ENCODE measurements around the gene PLAC1. TPM values are rescaled to one million over a fixed set of nuclear protein-coding genes. Genes with fewer than 3 reads are reported as not detected.

PLAC1 gene
- total and polyA plus RNA-seq, 2 of the 4 experiments (the other 2 are of a cell fraction): 0.36 to 0.74 TPM

- Histone ChIP-seq H3K4me3 (ENCODE audit: insufficient read depth, low read depth, low read length) (no peak overlapping the region), H4K91ac (ENCODE audit: insufficient read depth, low read depth, low read length) (no peak overlapping the region), H3K18ac (ENCODE audit: low read depth, low read length) (no peak overlapping the region), H3K4me2 (ENCODE audit: low read depth, low read length) (no peak overlapping the region), H2AK5ac (ENCODE audit: low read depth, low read length) (no peak overlapping the region), H3K27ac (ENCODE audit: insufficient read depth, low read length) (no peak overlapping the region), H3K14ac (replicated peaks; ENCODE audit: low read depth, low read length) (no peak overlapping the region), H2AK9ac (replicated peaks; ENCODE audit: low read depth, low read length, poor library complexity) (no peak overlapping the region), H3K9me1 (ENCODE audit: insufficient read depth, low read length) (no peaks in the 10 kb centered on the region), H3K9ac (ENCODE audit: low read depth, low read length) (no peak overlapping the region), H2BK5ac (ENCODE audit: low read depth, low read length, poor library complexity, severe bottlenecking) (no peak overlapping the region), H4K8ac (ENCODE audit: low read depth in 2 of 2, low read length in 2 of 2) (no peak overlapping the region), H2BK20ac (ENCODE audit: low read depth, low read length) (no peak overlapping the region), H3K9me3 (ENCODE audit: control insufficient read depth, insufficient read depth, low read length) (no peaks in the 10 kb centered on the region), H3K27me3 (ENCODE audit: control insufficient read depth, insufficient read depth, low read length) (no peaks in the 10 kb centered on the region; the same call in 1 of the 2 replicates), H4K5ac (ENCODE audit: low read depth, low read length) (no peak overlapping the region), H3K36me3 (ENCODE audit: control insufficient read depth, insufficient read depth, low read length) (no peaks in the 10 kb centered on the region), H3K23ac (ENCODE audit: low read depth, low read length) (no peak overlapping the region), H2AFZ (replicated peaks; ENCODE audit: low read length, poor library complexity) (no peak overlapping the region), H3K4ac (ENCODE audit: low read depth, low read length) (no peak overlapping the region), H3K56ac (ENCODE audit: extremely low read depth, insufficient read depth, low read length) (no peak overlapping the region), H2BK120ac (ENCODE audit: low read depth, low read length) (no peak overlapping the region), H2BK15ac (ENCODE audit: low read depth, low read length) (no peak overlapping the region), H3K79me1 (ENCODE audit: low read depth in 1 of 2, low read length in 2 of 2) (no peaks in the 10 kb centered on the region), H3K4me1 (ENCODE audit: control insufficient read depth, insufficient read depth, low read length) (no peaks in the 10 kb centered on the region), H4K20me1 (ENCODE audit: insufficient read depth, low read length) (no peaks in the 10 kb centered on the region)
- TF ChIP-seq CEBPB (IDR thresholded peaks at IDR 0.05; ENCODE audit: low read depth, low read length) (no peak), RFX5 (IDR thresholded peaks at IDR 0.05; ENCODE audit: low read depth, low read length) (no peak), BHLHE40 (IDR thresholded peaks at IDR 0.05; ENCODE audit: low read depth, low read length) (no peak), RCOR1 (IDR thresholded peaks at IDR 0.05; ENCODE audit: insufficient replicate concordance, low read length) (no peak), CTCF (conservative IDR thresholded peaks at IDR 0.05; ENCODE audit: low read depth, low read length) (no peak), MXI1 (IDR thresholded peaks at IDR 0.05; ENCODE audit: borderline replicate concordance, low read depth, low read length) (no peak), CHD1 (IDR thresholded peaks at IDR 0.05; ENCODE audit: low read depth, low read length) (no peak), FOS (IDR thresholded peaks at IDR 0.05; ENCODE audit: low read depth, low read length) (no peak), USF2 (IDR thresholded peaks at IDR 0.05; ENCODE audit: low read depth, low read length) (no peak), RAD21 (IDR thresholded peaks at IDR 0.05; ENCODE audit: low read length) (no peak), MAFK (IDR thresholded peaks at IDR 0.05; ENCODE audit: low read depth, low read length) (no peak), NFE2L2 (IDR thresholded peaks at IDR 0.05; ENCODE audit: low read depth, low read length) (no peak), SMC3 (IDR thresholded peaks at IDR 0.05; ENCODE audit: low read depth, low read length) (no peak), POLR2A (IDR thresholded peaks at IDR 0.05; ENCODE audit: low read depth, low read length) (no peak), MAZ (IDR thresholded peaks at IDR 0.05; ENCODE audit: borderline replicate concordance, low read depth, low read length) (no peak), ELK1 (IDR thresholded peaks at IDR 0.05; ENCODE audit: borderline replicate concordance, low read depth, low read length) (no peak)
- ChIA-PET CTCF (no interaction called here), POLR2A (ENCODE audit: unreplicated experiment) (no interaction called here)
- BruUV-seq (replicated peaks): no TSS peak
- DNase-seq: no peak
- dilution Hi-C loops (cut with HindIII; ENCODE audit: low sequenced_read_pairs, unreplicated experiment) (no loop called here), in situ Hi-C loops (cut with MboI; ENCODE audit: low sequenced_read_pairs) (no loop called here), intact Hi-C loops (cut with micrococcal nuclease) (no loop called here)
- 100% methylated on average over 1 of the region's 3 CpGs; no CpG with 5 or more reads in 1 of the 2 experiments for WGBS, 2 experiments (ENCODE audit: extremely low coverage in 2 of 2, insufficient read length in 1 of 2)
- no peak for ATAC-seq (ENCODE audit: low read depth)
Measured at GRCh38 chrX:134588806-134589205, 69.5 kb downstream of the PLAC1 start.

All from IMR-90 (cell line).